Inflammatory macrophage treated with lipopolysaccharide for 1 hour (primary cell): ENCODE results near the gene SDR9C7.
"Not testable (repeated sequence)": the region's sequence is repeated elsewhere in the genome, so short reads cannot be mapped to it uniquely, and the experiment has no call there.

Source experiments
- DNase-seq, 2 donors: peaks; one replicate each; pipeline ENCODE4 v3.0.0-alpha.2; 2020 to 2022

SDR9C7 gene

DNA sequence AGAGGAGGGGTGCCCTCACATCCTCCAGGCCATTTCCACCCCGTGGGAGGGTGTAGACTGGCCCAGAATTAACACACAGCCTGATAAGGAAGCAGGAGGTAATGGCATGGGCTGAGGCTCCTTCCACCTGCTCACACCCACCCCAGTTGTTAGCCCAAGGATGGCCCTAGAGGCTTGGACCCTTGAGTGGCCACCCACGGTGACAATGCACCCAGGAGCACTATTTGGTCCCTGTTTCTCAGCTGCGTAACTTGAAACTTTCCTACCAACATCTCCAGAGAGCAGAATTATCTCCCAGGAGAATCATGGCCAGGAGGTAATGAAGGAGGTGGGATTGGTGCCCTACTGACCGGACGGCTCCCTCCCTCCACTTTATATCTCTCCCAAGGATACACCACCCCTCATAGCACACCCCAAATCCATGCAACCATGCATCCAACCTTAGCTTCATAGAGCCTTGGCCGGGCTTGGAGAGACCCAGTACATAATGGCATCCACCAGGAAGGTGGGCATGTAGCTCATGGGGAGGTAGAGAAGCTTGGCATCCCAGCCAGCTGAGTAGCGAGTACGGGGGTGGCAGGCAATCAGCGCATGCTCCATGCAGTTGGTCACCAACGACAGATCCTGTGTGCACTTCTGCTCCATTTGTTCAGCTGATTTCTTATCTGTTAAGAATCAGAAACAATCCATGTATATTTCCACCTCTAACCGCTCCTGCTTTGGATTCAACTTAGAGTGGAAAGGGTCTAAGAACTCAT, 17.6 kb upstream of the SDR9C7 start:
- no peak for DNase-seq

DNA sequence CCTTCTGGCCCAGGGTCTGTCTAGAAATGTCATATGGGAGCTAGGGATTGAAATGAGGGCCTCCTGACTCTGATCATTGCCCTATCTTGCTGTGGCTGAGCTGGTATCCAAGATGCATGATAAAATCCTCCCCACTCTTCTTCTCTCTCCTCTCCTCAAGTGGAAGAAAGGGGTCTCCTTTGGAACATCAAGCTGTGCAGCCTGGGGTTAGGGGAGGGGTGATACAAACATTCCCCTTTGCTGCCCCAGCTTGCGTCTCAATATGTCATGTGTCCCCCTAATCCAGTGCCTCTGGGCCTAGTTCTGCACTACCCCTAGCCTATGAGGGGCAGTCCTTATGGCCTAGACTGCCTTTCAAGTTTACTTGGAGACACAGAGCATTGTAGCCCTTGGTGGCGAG, 14.7 kb upstream of the SDR9C7 start:
- no peak for DNase-seq

DNA sequence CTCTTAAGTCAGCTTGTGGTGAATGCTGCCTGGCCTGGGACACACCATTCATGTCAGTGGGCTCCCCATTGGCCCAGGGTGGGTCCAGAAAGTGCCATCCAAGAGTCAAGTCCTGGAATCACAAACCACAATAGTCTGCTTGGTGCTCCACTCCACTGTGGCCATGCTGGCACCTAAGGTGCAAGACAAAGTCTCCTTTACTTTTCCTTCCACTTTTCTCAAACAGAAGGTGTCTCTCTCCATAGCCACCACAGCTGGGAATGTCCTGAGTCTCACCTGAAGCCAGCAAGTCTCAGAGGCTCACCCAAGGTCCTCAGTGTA, 14.2 kb upstream of the SDR9C7 start:
- no peak for DNase-seq

DNA sequence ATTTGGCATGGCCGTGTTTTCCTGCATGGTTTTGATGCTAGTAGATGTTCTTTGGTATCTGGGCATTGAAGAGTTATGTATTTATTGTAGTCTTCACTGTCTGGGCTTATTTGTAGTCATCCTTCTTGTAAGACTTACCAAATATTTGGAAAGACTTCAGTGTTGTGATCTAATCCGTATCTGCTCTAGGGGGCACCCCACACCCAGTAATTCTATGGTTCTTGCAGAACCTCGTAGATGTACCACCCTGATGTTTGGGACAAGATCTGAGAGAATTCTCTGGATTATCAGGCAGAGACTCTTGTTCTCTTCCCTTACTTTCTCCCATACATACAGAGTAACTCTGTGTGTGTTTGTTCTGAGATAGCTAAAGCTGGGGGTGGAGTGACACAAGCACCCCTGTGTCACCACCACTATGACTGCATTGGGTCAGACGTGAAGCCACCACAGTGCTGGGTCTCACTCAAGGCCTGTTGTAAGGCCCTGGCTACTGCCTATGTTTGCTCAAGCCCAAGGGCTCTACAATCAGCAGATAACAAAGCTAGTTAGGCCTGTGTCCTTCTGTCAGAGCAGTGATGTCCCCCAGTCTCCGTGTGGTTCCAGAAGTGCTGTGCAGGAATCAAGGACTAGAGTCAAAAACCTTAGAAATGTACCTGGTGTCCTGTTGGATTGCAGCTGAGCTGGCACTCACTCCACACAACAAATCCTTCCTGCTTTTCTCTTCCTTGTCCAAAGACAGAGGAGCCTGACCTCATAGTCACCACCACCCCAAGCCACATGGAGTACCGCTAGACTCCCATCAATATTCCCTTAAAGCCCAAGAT, 13.6 kb upstream of the SDR9C7 start:
- peak in 1 of 2 donors; percentile 22 for DNase-seq

DNA sequence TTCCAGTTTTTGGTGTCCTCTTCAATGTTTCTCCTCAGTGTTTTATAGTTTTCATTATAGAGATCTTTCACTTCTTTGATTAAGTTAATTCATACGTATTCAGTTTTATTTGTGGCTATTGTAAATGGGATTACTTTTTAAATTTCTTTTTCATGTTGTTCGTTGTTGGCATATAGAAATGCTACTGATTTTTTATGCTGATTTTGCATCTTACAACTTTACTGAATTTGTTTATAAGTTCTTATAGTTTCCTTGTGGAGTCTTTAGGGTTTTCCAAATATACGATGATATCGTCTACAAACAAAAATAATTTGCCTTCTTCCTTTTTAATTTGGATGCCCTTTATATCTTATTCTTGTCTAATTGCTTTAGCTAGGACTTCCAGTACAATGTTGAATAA, 9.7 kb upstream of the SDR9C7 start:
- DNase-seq, result no peak

DNA sequence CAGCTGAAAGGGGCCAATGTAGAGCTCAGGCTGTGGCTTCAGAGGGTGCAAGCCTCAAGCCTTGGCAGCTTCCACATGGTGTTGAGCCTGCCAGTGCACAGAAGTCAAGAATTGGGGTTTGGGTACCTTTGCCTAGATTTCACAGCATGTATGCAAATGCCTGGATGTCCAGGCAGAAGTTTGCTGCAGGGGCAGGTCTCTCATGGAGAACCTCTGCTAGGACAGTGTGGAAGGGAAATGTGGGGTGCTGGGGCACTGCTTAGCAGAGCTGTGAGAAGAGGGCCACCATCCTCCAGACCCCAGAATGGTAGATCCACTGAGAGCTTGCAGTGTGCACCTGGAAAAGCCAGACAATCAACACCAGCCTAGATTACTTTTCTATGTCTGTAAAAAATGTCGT, 9.2 kb upstream of the SDR9C7 start:
- DNase-seq, result not testable (repeated sequence)

DNA sequence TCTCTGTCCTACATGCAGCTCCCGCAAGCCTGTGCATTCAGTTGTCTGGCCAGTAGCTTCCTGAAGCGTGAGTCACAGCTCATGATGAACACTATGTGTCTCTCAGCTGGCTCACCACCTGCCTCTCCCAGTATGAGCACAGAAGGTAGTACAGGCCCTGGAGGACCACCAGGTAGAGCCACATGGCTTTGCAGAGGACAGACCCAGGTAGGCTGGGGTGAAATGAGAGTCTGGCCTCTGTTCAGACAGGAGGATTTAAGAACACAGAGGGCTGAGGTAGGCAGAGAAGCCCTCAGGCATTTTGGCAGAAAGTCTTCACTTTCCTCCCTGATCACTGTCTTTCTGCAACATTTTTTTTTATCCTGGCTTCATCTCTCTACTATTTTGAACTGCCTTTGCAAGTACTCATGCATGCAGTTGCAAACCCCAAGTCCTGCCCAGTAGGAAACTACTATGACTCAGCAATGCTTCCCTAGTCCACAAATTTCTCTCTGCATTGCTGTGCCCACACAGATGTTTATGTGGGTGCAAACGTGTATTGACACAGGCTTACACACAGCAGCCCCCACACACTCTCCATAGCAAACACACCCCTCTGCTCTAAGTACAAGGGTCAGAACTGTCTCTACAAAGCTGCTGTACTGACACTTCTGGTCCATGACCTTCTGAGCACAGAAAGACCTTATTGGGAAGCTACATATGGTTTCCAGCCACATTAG, 7.2 kb upstream of the SDR9C7 start:
- DNase-seq, result peak; percentile 66 to 81

DNA sequence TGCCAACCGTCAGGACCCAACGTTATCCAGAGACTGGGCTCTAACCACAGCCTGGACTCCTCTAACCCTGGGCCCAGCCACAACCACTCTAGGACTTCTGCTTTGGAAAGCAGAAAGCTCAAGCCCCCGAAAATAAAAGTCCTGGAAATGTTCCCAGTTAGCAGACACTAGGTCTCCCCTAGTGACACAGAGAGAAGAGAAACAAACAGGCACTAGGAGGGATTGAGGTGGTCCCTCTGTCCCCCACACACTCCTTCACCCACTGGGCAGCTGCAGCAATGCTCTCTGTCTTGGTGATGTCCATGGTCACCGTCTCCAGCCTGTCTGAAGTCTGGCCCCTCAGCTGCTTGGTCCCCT, 6.7 kb upstream of the SDR9C7 start:
- DNase-seq, result not testable (repeated sequence)

DNA sequence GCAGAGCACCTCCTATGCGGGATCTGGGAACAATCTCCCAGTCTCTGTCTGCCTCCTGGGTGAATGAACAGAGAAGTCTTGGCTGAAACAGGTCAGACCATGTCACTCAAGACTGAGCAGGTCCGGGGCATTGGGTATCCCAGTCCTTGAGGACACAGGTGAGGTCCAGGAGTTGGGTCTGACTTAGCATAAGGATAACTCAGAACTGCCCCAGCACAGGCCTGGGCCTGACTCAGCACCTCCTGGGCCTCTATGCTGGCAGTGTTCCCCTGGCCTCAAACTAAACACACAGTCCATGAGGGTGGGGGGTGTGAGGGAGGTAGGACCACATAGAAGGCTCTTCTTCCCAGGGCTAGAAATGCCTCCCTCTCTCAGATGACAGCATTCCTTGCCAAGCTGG, 1.5 kb upstream of the SDR9C7 start:
- no peak for DNase-seq

DNA sequence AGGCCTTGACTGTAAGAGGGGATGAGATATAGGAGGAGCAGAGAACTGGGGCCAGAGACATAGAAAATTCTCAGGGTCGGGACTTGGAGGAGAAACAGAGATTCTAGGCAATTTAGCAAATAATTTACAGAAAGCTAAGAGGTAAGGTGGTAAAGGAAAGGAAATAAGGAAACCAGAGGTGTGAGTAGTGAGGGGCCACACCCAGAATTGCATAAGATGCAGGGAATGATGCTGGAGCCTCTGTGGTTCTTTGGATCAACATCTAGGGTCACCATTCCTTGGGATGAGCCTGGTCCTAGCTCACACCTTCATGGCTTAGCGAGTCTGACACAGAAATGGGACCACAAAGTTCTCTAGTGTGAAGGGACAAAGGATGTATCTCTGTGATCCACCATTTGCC, 949 bp upstream of the SDR9C7 start:
- no peak for DNase-seq

DNA sequence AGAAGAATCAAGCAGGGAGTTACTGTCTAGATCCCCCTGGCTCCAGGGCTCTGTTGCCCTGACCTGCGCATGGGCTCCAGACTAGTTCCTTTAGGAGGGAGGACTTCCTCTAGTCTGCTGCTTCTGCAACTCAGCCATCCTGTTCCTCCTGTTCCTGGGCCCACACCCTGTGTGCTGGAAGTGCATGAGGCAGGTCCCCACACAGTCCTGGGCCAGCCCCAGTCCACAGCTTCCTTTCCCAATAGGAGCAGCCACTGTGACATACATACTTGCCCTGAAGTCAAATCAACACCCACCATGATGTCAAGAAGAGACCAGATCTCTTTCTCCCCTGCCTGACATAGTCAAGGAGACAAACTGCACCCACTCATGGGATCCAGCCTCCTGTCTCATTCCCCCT, 1.3 kb downstream of the SDR9C7 start:
- peak; percentile 61 to 88 for DNase-seq

DNA sequence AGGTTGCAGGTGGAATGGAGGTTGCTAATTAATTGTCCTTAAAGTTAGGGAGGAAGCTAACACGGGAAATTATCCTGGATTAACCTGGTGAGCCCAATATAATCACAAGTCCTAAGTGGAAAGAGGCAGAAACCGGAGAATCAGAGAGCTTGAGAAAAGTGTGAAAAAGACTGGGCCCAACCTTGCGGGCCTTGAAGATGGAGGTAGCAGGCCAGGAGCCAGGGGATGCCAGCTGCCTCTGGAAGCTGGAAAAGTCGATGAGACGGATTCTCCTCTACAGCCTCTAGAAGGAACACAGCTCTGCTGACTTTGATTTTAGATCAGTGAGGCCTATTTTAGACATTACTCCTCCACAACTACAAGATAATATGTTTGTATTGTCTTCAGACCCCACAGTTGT, 2.1 kb downstream of the SDR9C7 start:
- DNase-seq, result no peak

DNA sequence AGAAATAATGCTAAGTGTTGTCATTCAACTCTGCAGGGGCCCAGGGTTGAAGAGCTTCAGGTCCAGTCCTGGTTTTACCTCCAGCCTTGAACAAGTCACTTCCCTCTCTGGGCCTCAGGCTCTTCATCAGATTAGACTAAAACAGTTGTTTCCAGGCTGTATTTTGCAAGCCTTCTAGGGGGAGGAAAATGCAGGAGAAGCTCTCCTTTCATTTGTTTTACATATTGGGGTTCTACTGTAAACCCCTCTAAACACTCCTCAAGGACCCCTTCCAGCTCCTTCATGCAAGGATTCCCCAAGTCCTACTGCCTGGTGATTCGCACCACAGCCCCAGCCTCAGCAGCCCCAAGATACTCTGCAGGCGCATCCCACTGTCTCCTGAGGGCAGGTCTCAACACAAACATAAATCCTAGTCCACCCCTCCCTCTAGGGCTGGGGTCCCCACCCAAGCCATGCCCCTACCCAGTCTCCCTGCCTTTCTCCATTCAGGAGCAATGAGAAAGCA, 2.7 kb downstream of the SDR9C7 start:
- peak; percentile 66 to 81 for DNase-seq

DNA sequence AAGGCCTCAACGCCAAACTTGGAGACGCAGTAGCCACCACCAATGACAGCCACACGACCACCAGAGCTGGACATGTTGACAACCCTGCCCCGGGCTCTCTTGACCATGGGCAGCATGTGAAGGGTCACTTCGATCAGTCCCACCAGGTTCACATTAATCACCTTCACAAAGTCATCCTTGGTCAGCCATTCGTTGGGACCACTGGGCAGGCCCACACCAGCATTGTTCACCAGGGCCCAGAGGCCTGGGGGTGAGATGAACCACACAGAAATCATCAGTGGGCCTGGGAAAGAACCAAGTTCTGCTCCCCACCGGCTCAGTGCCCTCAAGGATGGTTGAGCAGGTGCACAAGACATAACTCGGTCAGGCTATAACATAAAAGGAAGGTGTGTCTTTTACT, 4.0 kb downstream of the SDR9C7 start:
- DNase-seq, result no peak

DNA sequence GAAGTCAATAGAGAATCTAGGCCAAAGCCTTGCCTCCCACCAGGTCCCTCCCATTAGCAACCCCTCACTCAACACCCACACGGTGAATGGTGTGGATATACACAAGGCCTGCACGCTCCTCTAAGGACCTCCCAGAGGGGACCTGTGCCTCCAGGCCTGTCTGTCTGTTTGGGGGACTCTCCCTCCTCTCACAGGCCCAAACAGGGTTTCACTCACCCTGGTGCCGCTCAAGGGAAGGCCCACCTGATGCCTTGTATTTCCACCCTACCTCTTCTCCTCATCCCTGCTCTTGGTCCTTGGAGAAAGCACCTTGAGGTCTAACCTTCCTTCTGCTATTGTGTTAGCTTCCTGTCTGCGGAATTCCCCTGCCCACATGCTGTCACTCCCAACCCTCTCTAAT, 4.4 kb downstream of the SDR9C7 start:
- DNase-seq, result no peak

DNA sequence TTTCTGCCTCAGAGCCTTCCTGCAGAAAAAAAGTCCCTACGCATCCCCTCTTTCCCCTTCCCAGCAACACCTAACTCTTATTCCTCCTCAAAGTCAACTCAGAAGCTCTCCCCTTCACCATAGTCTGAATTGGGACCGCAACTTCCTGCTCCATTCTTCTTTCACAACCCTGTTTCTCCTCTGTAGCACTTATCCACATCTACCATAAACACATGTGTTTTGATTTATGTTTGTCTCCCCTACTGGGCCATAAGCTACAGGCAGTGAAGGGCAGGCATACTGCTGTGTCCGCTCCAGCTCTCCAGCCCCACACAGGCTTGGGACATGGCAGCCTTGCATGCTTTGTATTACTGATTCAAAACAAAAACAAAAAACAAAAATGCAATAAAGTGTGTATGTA, 5.9 kb downstream of the SDR9C7 start:
- peak in 1 of 2 donors; percentile 12 for DNase-seq

DNA sequence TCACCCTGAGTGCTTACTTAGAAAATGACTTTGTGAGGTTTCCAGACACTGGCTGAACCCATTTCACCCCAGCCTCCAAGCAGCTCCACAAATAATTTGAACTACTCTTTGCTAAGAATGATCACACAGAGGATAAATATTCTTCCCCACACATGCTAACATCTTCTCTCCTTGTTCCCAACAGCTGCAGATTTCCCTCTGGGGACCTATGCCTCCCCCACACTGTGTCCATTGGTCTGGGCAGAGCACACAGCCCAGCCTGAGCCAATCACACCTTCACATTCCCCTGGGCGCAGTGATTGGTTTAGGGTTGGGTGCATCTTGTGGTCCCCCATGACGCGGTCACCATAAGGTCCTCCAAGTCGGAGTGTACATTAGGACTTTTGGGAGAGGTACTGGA, 6.9 kb downstream of the SDR9C7 start:
- DNase-seq, result no peak

DNA sequence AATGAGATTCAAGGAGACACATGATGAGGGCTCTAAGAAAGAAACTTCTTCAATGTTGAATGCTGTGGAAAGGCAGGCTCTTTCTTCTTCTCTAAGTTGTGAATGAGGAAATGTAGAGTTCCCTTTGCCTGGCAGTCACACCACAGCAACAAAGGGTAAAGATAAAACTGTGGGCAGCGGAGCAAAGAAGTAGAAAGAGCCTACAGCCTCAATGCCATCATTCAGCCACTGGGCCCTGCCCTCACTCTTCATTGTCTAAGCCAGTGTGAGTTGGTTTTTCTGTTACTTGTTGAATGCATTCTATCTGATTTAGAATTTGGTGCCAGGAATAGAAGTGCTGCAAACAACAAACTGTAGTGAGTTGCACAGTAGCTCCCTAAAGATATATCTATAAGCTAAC, 12.2 kb downstream of the SDR9C7 start:
- peak; percentile 52 to 56 for DNase-seq

DNA sequence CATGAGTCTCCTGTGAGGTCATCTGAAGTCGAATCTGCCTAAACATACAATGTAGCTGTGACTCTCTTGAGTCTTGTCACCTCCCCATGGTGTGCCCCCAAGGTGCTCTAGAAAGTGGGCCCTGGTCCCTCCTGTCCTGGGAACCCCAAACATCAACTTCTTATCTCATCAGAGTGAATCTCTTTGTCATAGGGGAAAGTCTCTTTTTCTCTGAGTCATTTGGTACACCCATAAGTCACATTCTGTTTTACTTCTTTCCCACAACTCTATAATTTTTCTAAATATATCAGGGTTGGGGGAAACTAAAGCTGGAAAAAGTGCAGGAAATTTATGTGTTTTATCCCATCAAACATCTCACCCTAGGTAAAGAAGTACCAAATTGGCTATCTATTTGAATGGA, 12.9 kb downstream of the SDR9C7 start:
- DNase-seq, result peak in 1 of 2 donors; percentile 11

DNA sequence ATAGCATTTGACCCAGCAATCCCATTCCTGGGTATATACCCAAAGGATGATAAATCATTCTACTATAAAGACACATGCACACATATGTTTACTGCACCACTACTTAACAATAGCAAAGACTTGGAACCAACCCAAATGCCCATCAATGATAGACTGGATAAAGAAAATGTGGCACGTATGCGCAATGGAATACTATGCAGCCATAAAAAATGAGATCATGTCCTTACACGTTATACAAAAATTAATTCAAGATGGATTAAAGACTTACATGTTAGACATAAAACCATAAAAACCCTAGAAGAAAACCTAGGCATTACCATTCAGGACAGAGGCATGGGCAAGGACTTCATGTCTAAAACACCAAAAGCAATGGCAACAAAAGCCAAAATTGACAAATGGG, 16.1 kb downstream of the SDR9C7 start:
- DNase-seq, result not testable (repeated sequence)

DNA sequence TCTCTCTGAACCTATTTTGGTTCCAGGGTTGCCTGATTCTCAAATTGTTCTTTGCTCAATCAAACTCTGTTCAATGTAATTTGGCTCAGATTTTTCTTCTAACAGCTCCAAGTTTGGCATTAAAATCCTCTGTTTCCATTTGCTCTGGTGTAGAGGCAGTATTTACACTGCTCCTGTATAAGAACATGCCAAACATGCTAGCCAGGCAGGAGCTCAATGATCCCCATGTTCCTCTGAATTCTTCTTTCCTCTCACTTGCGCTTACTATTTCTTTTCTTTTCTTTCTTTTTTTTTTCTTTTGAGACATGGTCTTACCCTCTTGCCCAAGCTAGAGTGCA, 17.2 kb downstream of the SDR9C7 start:
- no peak for DNase-seq

DNA sequence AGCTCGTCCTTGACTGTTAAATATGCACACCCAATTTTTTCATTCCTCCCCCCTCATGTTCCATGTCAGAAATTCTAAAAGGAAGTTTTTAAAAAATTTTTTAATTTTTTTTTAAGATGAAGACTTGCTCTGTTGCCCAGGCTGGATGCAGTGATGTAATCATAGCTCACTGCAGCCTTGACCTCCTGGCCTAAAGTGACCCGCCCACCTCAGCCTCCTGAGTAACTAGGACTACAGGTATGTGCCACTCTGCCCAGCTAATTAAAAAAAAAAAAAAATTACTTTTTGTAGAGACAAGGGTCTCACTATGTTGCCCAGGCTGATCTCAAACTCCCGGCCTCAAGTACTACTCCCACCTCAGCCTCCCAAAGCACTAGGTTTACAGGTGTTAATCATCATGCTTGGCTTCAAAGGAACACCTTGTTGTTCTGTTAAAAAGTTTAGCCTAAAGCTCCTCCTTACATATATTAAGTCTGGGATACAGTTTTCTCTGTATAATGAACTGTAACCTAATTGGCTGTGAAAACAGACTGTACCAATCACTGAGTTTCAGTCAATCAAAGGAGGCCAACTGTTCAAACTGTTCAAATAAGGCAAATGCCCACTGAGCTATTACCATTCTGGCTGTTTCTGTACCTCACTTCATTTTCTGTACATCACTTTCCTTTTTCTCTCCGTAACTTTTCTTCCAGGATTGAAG, 17.8 kb downstream of the SDR9C7 start:
- DNase-seq, result no peak

DNA sequence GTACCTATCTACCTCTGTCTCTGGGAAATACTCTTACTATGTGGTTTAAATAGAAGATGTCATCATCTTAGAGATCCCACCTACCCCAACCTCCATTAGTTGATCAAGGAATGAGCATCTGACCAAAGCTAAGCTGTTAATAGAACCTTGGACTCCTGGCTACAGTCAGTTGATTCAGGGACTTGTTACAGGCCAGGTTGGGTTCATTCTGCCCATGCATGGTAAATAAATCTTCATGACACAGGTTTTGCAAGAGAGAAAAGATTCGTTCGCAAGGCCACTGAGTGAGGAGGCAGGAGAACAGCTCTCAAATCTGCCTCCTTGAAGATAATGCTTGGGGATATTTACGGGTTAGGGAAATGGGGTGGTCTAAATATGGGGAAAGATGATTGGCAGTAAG, 19.5 kb downstream of the SDR9C7 start:
- no peak for DNase-seq
